HCT116 (cell line): Measurements from ENCODE around the gene SPAG8.

ENCODE experiments used
- EZH2 ChIP-seq: fragments of 200-600 bp; sonication (generic); IDR thresholded peaks from 2 replicates; pipeline ENCODE4 v1.6.1; 2017; ENCODE audit warnings: antibody characterized with exemption, mixed run types
- EZH2phosphoT487 ChIP-seq: fragments of 200-600 bp; IDR thresholded peaks from 2 replicates; pipeline ENCODE4 v1.6.1; 2018; ENCODE audit warnings: antibody characterized with exemption, borderline replicate concordance
- JUND ChIP-seq: IDR thresholded peaks from 2 replicates; pipeline ENCODE4 v1.6.1; 2012
- POLR2A ChIP-seq: IDR thresholded peaks from 2 replicates; pipeline ENCODE4 v1.7.0; 2011; ENCODE audit warnings: borderline replicate concordance; ENCODE audit not compliant: insufficient read depth, insufficient read length; ENCODE audit errors: extremely low read depth
- POLR2AphosphoS5 ChIP-seq: IDR thresholded peaks from 2 replicates; pipeline ENCODE4 v1.6.1; 2011; ENCODE audit warnings: mild to moderate bottlenecking, low read depth, low read length, moderate library complexity
- RAD21 ChIP-seq: IDR thresholded peaks from 2 replicates; pipeline ENCODE4 v1.6.1; 2012; ENCODE audit warnings: low read depth, mild to moderate bottlenecking
- SIN3A ChIP-seq: IDR thresholded peaks from 2 replicates; pipeline ENCODE4 v1.6.1; 2012; ENCODE audit warnings: low read depth
- SP1 ChIP-seq: IDR thresholded peaks from 2 replicates; pipeline ENCODE4 v1.6.1; 2012; ENCODE audit warnings: low read depth
- ZFX ChIP-seq: fragments of 450-650 bp; IDR thresholded peaks from 2 replicates; pipeline ENCODE4 v1.6.1; 2017
- ZNF274 ChIP-seq: fragments of 200-500 bp; sonication (Bioruptor generic); IDR thresholded peaks from 2 replicates; pipeline ENCODE4 v1.6.1; 2014; ENCODE audit warnings: mild to moderate bottlenecking, low read depth, low read length, inconsistent platforms
- TF ChIP-seq, protein P1 (sequence below), 3 experiments: fragments of 200-600 bp in 1 of 3; sonication (generic) in 1 of 3; IDR thresholded peaks in 2 of 3; conservative IDR thresholded peaks in 1 of 3; 2 replicates each; pipeline ENCODE4 v1.5.1; 2012 to 2017; ENCODE audit warnings: low read depth in 2 of 3, low read length in 2 of 3, antibody characterized with exemption in 1 of 3, borderline replicate concordance in 1 of 3, control low read depth in 1 of 3, mild to moderate bottlenecking in 1 of 3, mixed read lengths in 1 of 3, mixed run types in 1 of 3, moderate library complexity in 1 of 3; ENCODE audit not compliant: insufficient read depth in 1 of 3
- TF ChIP-seq, protein P2 (sequence below): IDR thresholded peaks from 2 replicates; pipeline ENCODE4 v1.6.1; 2012; ENCODE audit warnings: low read depth

DNA sequence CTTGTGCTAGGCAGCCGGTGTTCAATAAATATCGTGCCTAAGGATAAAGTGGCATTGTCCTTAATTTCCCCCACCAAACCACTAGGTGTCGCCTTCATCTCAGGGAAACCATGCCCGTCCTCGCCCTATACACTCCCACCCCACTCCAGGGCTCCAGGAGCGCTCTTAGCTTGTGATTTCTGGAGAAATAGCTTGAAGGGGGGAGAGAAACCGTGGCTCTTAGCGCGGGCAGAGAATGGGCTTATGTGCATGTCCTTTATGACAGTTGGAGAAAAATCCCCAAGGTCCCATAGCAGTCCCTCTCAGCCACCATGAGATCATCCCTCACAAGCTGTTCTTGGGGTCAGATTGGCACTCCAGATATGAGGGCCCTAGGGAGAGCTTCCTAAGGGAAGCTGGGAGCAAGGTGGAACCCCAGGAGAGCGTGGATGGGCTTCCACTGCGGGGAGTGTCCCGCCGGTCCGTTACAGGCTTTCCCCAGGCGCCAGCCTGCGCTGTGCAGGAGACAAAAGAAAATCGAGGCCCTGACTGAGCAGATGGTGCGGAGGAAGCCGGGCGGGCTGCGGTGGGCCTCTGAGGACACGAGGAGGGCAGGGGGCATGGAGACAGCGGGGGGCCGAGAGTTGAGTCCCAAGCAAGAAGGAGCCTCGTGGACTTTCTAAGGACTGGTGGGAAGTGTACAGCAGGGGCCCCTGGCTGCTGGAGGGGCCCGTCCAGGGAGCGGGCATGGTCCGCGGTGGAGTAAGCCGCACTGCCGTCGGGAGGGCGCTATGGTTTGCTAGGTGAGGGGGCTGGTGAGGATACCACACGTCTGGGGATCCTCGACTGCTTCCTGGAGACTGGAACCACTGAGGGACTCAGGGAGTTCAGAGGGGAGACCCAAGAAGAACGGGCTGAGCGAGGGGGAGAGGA is 21.4 kb downstream of the SPAG8 start:
- TF ChIP-seq ZFX (no peak), SP1 (no peak), EZH2phosphoT487 (no peak), POLR2A (no peak), ZNF274 (no peak), RAD21 (peak; percentile 89), POLR2AphosphoS5 (no peak), JUND (no peak), SIN3A (no peak), EZH2 (no peak)
- TF ChIP-seq, protein P1, sequence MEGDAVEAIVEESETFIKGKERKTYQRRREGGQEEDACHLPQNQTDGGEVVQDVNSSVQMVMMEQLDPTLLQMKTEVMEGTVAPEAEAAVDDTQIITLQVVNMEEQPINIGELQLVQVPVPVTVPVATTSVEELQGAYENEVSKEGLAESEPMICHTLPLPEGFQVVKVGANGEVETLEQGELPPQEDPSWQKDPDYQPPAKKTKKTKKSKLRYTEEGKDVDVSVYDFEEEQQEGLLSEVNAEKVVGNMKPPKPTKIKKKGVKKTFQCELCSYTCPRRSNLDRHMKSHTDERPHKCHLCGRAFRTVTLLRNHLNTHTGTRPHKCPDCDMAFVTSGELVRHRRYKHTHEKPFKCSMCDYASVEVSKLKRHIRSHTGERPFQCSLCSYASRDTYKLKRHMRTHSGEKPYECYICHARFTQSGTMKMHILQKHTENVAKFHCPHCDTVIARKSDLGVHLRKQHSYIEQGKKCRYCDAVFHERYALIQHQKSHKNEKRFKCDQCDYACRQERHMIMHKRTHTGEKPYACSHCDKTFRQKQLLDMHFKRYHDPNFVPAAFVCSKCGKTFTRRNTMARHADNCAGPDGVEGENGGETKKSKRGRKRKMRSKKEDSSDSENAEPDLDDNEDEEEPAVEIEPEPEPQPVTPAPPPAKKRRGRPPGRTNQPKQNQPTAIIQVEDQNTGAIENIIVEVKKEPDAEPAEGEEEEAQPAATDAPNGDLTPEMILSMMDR (IDR thresholded peaks at IDR 0.05 in 2 of 3, conservative IDR thresholded peaks at IDR 0.05 in 1 of 3; ENCODE audit: borderline replicate concordance in 1 of 3, insufficient read depth in 1 of 3, low read depth in 2 of 3, low read length in 2 of 3) = peak; percentile 81 to 87 (median 86)
- TF ChIP-seq, protein P2, sequence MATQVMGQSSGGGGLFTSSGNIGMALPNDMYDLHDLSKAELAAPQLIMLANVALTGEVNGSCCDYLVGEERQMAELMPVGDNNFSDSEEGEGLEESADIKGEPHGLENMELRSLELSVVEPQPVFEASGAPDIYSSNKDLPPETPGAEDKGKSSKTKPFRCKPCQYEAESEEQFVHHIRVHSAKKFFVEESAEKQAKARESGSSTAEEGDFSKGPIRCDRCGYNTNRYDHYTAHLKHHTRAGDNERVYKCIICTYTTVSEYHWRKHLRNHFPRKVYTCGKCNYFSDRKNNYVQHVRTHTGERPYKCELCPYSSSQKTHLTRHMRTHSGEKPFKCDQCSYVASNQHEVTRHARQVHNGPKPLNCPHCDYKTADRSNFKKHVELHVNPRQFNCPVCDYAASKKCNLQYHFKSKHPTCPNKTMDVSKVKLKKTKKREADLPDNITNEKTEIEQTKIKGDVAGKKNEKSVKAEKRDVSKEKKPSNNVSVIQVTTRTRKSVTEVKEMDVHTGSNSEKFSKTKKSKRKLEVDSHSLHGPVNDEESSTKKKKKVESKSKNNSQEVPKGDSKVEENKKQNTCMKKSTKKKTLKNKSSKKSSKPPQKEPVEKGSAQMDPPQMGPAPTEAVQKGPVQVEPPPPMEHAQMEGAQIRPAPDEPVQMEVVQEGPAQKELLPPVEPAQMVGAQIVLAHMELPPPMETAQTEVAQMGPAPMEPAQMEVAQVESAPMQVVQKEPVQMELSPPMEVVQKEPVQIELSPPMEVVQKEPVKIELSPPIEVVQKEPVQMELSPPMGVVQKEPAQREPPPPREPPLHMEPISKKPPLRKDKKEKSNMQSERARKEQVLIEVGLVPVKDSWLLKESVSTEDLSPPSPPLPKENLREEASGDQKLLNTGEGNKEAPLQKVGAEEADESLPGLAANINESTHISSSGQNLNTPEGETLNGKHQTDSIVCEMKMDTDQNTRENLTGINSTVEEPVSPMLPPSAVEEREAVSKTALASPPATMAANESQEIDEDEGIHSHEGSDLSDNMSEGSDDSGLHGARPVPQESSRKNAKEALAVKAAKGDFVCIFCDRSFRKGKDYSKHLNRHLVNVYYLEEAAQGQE = no peak
